Measurements from ENCODE around the gene TENT4A.

Gene TENT4A

GRCh38 chr5:6734243-6734700, 21.0 kb downstream of the TENT4A start:
- no peak for DNase-seq

- no peak for DNase-seq
These were observed 21.5 kb downstream of the TENT4A start for GRCh38 chr5:6734781-6735180.

GRCh38 chr5:6736106-6736505, 22.9 kb downstream of the TENT4A start:
- DNase-seq: peak; percentile 39

- DNase-seq: peak; percentile 31
These were observed 23.4 kb downstream of the TENT4A start for GRCh38 chr5:6736524-6737042.

- DNase-seq: no peak
These were observed 24.1 kb downstream of the TENT4A start for GRCh38 chr5:6737043-6737941.

GRCh38 chr5:6739603-6740002, 26.4 kb downstream of the TENT4A start:
- DNase-seq: peak; percentile 29

GRCh38 chr5:6740586-6741150, 27.4 kb downstream of the TENT4A start:
- DNase-seq: no peak

- DNase-seq: no peak
These were observed 29.0 kb downstream of the TENT4A start for GRCh38 chr5:6742081-6742758.

GRCh38 chr5:6743161-6743560, 29.9 kb downstream of the TENT4A start:
- no peak for DNase-seq

GRCh38 chr5:6744841-6745705, 31.8 kb downstream of the TENT4A start:
- DNase-seq: no peak

GRCh38 chr5:6745706-6746222, 32.5 kb downstream of the TENT4A start:
- no peak for DNase-seq

GRCh38 chr5:6746244-6746643, 33.0 kb downstream of the TENT4A start:
- peak; percentile 12 for DNase-seq

GRCh38 chr5:6747103-6747502, 33.9 kb downstream of the TENT4A start:
- peak; percentile 16 for DNase-seq

GRCh38 chr5:6748142-6748541, 34.9 kb downstream of the TENT4A start:
- no peak for DNase-seq

- no peak for DNase-seq
These were observed 35.9 kb downstream of the TENT4A start for GRCh38 chr5:6749026-6749716.

GRCh38 chr5:6750142-6750840, 37.1 kb downstream of the TENT4A start:
- no peak for DNase-seq

GRCh38 chr5:6750951-6751685, 37.9 kb downstream of the TENT4A start:
- DNase-seq: no peak

GRCh38 chr5:6752236-6752635, 39.0 kb downstream of the TENT4A start:
- no peak for DNase-seq

- DNase-seq: no peak
These were observed 39.5 kb downstream of the TENT4A start for GRCh38 chr5:6752782-6753181.

- DNase-seq: peak; percentile 29
These were observed 40.6 kb downstream of the TENT4A start for GRCh38 chr5:6753851-6754250.
